CD1c-positive myeloid dendritic cell (primary cell): ENCODE results near the gene LRRC66.

ENCODE experiments used
- DNase-seq: peaks from one replicate; pipeline ENCODE4 v3.0.0-alpha.2; 2016; ENCODE audit errors: extremely low spot score

The LRRC66 gene

GRCh38 chr4:52010986-52011385, 9.2 kb downstream of the LRRC66 start:
- DNase-seq: no peak

GRCh38 chr4:52006887-52007286, 13.3 kb downstream of the LRRC66 start:
- no peak for DNase-seq

GRCh38 chr4:52005604-52006273, 14.4 kb downstream of the LRRC66 start:
- no peak for DNase-seq

- DNase-seq: no peak
Observed at GRCh38 chr4:52004414-52004813, 15.7 kb downstream of the LRRC66 start.

- DNase-seq: no peak
Observed at GRCh38 chr4:52001616-52002015, 18.5 kb downstream of the LRRC66 start.

- no peak for DNase-seq
Observed at GRCh38 chr4:51999250-51999649, 20.9 kb downstream of the LRRC66 start.

GRCh38 chr4:51998837-51999236, 21.3 kb downstream of the LRRC66 start:
- no peak for DNase-seq

- DNase-seq: no peak
Observed at GRCh38 chr4:51997647-51998046, 22.5 kb downstream of the LRRC66 start.

- no peak for DNase-seq
Observed at GRCh38 chr4:51995647-51996220, 24.4 kb downstream of the LRRC66 start.

- DNase-seq: no peak
Observed at GRCh38 chr4:51965862-51966261, 54.3 kb downstream of the LRRC66 start.

GRCh38 chr4:51963841-51964517, 56.2 kb downstream of the LRRC66 start:
- DNase-seq: no peak

GRCh38 chr4:51960486-51960885, 59.7 kb downstream of the LRRC66 start:
- DNase-seq: no peak

GRCh38 chr4:51958199-51958968, 61.8 kb downstream of the LRRC66 start:
- DNase-seq: no peak
